K562 (cell line): ENCODE measurements around the gene GAPDH. TPM values are rescaled to one million over a fixed set of nuclear protein-coding genes. Genes with fewer than 3 reads are reported as not detected.
A peak's percentile ranks its signal among the peaks of the same experiment; 100 is the strongest.

ENCODE experiments used
- CBX2 ChIP-seq: fragments of 200-600 bp; sonication (generic); IDR thresholded peaks from one replicate; pipeline ENCODE4 v1.6.1; 2012; ENCODE audit warnings: mild to moderate bottlenecking, low read length, inconsistent platforms; ENCODE audit not compliant: insufficient read depth, poor library complexity, severe bottlenecking
- CREB1 ChIP-seq, 2 experiments: sonication (generic) in 1 of 2; formaldehyde crosslinking in 1 of 2; IDR thresholded peaks; 2 replicates each; pipeline versions ENCODE4 v1.6.1 to v1.8.0; 2012 to 2022; ENCODE audit warnings: inconsistent platforms in 1 of 2, mild to moderate bottlenecking in 1 of 2, missing genetic modification reagents in 1 of 2, moderate library complexity in 1 of 2
- ELF2 ChIP-seq: fragments of 250-450 bp; sonication (Bioruptor Pico); IDR thresholded peaks from 2 replicates; pipeline ENCODE4 v1.5.0; 2021; ENCODE audit warnings: mild to moderate bottlenecking
- HCFC1 ChIP-seq: IDR thresholded peaks from 2 replicates; pipeline ENCODE4 v1.6.1; 2012; ENCODE audit warnings: low read depth, low read length, improper control_type of control experiment
- KAT7 ChIP-seq: sonication (generic); formaldehyde crosslinking; IDR thresholded peaks from 2 replicates; pipeline ENCODE4 v1.8.0; 2022; ENCODE audit warnings: missing genetic modification reagents, mild to moderate bottlenecking, borderline replicate concordance
- MBD1 ChIP-seq: fragments of 250-450 bp; sonication (Bioruptor Pico); IDR thresholded peaks from 2 replicates; pipeline ENCODE4 v1.8.0; 2022; ENCODE audit warnings: inconsistent platforms
- MED1 ChIP-seq: sonication (generic); formaldehyde crosslinking; IDR thresholded peaks from 2 replicates; pipeline ENCODE4 v1.8.1; 2023; ENCODE audit warnings: missing genetic modification reagents, borderline replicate concordance
- MXI1 ChIP-seq: IDR thresholded peaks from 2 replicates; pipeline ENCODE4 v1.6.1; 2011; ENCODE audit warnings: low read depth, mild to moderate bottlenecking, improper control_type of control experiment, low read length
- PTBP1 ChIP-seq: fragments of 200-400 bp; formaldehyde crosslinking; IDR thresholded peaks from 2 replicates; pipeline ENCODE4 v1.6.1; 2017; ENCODE audit warnings: low read depth, low read length
- RFX7 ChIP-seq: fragments of 250-450 bp; sonication (Bioruptor Pico); IDR thresholded peaks from 2 replicates; pipeline ENCODE4 v1.5.1; 2021; ENCODE audit warnings: mild to moderate bottlenecking
- SMC3 ChIP-seq: conservative IDR thresholded peaks from 2 replicates; pipeline ENCODE4 v1.6.1; 2011; ENCODE audit warnings: low read depth, low read length, improper control_type of control experiment; ENCODE audit not compliant: insufficient read depth
- SNAPC5 ChIP-seq: fragments of 250-450 bp; sonication (Bioruptor Pico); IDR thresholded peaks from 2 replicates; pipeline ENCODE4 v1.8.0; 2021; ENCODE audit warnings: moderate library complexity, mild to moderate bottlenecking, inconsistent platforms
- SP1 ChIP-seq: sonication (generic); formaldehyde crosslinking; IDR thresholded peaks from 2 replicates; pipeline ENCODE4 v1.8.1; 2022; ENCODE audit warnings: mild to moderate bottlenecking, missing genetic modification reagents
- SRF ChIP-seq, 2 experiments: fragments of 250-450, 450-650 bp in 1 of 2; sonication (Bioruptor Pico) in 1 of 2; sonication (generic) in 1 of 2; formaldehyde crosslinking; IDR thresholded peaks; 2 replicates each; pipeline versions ENCODE4 v1.5.0 to v1.5.1; 2020 to 2022; ENCODE audit warnings: mild to moderate bottlenecking in 1 of 2, missing genetic modification reagents in 1 of 2
- TEAD1 ChIP-seq, 2 experiments: fragments of 450-650 bp in 1 of 2; sonication (generic) in 1 of 2; formaldehyde crosslinking; IDR thresholded peaks; 2 replicates each; pipeline versions ENCODE4 v1.4.0 to v1.8.0; 2020 to 2022; ENCODE audit warnings: mild to moderate bottlenecking in 2 of 2, missing genetic modification reagents in 1 of 2
- THAP12 ChIP-seq: fragments of 250-450 bp; sonication (Bioruptor Pico); IDR thresholded peaks from 2 replicates; pipeline ENCODE4 v1.9.0; 2021; ENCODE audit warnings: mild to moderate bottlenecking, inconsistent platforms
- ZBTB9 ChIP-seq: fragments of 450-650 bp; formaldehyde crosslinking; IDR thresholded peaks from 2 replicates; pipeline ENCODE4 v1.4.0; 2020; ENCODE audit warnings: mild to moderate bottlenecking, moderate library complexity
- ZNF354B ChIP-seq: fragments of 250-450 bp; sonication (Bioruptor Pico); IDR thresholded peaks from 2 replicates; pipeline ENCODE4 v1.4.0; 2020
- ZNF384 ChIP-seq: IDR thresholded peaks from 2 replicates; pipeline ENCODE4 v1.6.1; 2012; ENCODE audit warnings: low read depth, low read length, improper control_type of control experiment
- ZNF431 ChIP-seq: sonication (generic); formaldehyde crosslinking; IDR thresholded peaks from 2 replicates; pipeline ENCODE4 v1.8.0; 2022; ENCODE audit warnings: mild to moderate bottlenecking, missing genetic modification reagents
- ZNF583 ChIP-seq: fragments of 250-450 bp; sonication (Bioruptor Pico); IDR thresholded peaks from 2 replicates; pipeline ENCODE4 v1.4.0; 2020
- ZNF655 ChIP-seq: fragments of 250-450 bp; sonication (Bioruptor Pico); IDR thresholded peaks from 2 replicates; pipeline ENCODE4 v1.5.0; 2021
- polyA plus RNA-seq, 8 experiments: library from polyadenylated mRNA; depleted of rRNA in 4 of 8; stranded (reverse) in 5 of 8; unstranded in 3 of 8; fragments of >200 nt; fragmentation: Nextera tagmentation in 2 of 8; fragmentation: Illumina TruSeq in 1 of 8; extraction: Ambion mirVana in 2 of 8; extraction: Trizol in 1 of 8; gene quantifications; 2 replicates each; pipeline versions ENCODE4 v1.2.1 to v1.2.3, GENCODE V29; 2011 to 2014; ENCODE audit warnings: inconsistent platforms in 1 of 8, missing spikeins in 1 of 8
- total RNA-seq, 7 experiments: library from RNA; depleted of rRNA in 6 of 7; stranded (reverse); fragments of >200 nt in 6 of 7; fragmentation: Illumina TruSeq in 2 of 7; extraction: Trizol in 2 of 7; gene quantifications; 2 replicates each; pipeline versions ENCODE4 v1.2.1 to v1.2.3, GENCODE V29; 2011 to 2021; ENCODE audit warnings: low replicate concordance in 1 of 7

Gene GAPDH
- total and polyA plus RNA-seq, 9 of the 15 experiments (the other 6 are each of a cell fraction or from before 2014, with no cell fraction given) = 2,206 to 6,793 (median 4,217) TPM

GRCh38 chr12:6493497-6494257, 40.6 kb upstream of the GAPDH start, which contains the start of gene NCAPD2 (continued):
- TF ChIP-seq ZNF655 (CRISPR knock-in tag) (no peak), PTBP1 (no peak), THAP12 (CRISPR knock-in tag) (no peak), SMC3 (no peak), ZNF354B (CRISPR knock-in tag) (no peak), ZNF431 (CRISPR knock-in tag) (no peak), TEAD1 (CRISPR knock-in tag; IDR thresholded peaks at IDR 0.05) (no peak), CBX2 (no peak), MXI1 (peak; percentile 63; the same call in 1 of the 2 replicates), RFX7 (no peak), KAT7 (no peak), ZNF583 (no peak), ZBTB9 (no peak), ZNF384 (no peak), SRF (CRISPR knock-in tag; IDR thresholded peaks at IDR 0.05) (no peak), MED1 (no peak), CREB1 (IDR thresholded peaks at IDR 0.05) (no peak; the same call in 1 of the 2 replicates), CREB1 (CRISPR knock-in tag; IDR thresholded peaks at IDR 0.05) (peak; percentile 38; the same call in 1 of the 2 replicates), ELF2 (CRISPR knock-in tag) (no peak), MBD1 (CRISPR knock-in tag) (no peak), SP1 (CRISPR knock-in tag) (0 out of 2 replicates have a peak, but pooled peaks have one; percentile 11), SNAPC5 (CRISPR knock-in tag) (no peak), HCFC1 (no peak)
